Erythroblast (primary cell): ENCODE results near the gene ELAVL4.

ENCODE experiments used
- GATA1 ChIP-seq: IDR thresholded peaks from 2 replicates; pipeline ENCODE4 v1.6.1; 2011; ENCODE audit warnings: low read depth, mild to moderate bottlenecking, control low read depth, low read length, moderate library complexity
- POLR2A ChIP-seq: IDR thresholded peaks from 2 replicates; pipeline ENCODE4 v1.6.1; 2011; ENCODE audit warnings: mild to moderate bottlenecking, low read length

DNA sequence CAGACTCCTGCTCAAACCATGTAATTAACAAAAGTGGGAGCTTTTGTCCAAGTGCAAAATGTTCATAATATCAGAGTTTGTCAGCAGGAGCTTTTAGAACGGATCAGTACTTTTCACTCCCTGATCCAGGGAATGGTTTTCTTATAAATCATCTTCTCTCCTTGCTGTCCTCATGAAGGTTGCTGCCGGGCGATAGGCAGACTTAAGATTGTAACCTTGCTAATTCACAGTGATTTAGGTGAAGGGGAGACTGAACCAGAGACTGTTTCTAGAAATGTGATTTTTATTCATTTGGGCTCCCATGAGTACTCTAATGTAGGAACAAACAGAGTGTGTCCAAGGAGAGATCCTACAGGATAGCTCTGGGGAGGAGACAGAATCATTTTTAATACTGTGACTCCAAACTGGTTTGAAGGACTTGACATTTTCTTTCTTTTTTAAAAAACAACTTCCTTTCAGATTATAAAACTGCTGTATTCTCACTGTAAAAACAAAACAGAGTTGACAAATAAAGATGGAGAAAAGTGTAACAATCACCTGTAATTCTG, 23.7 kb downstream of the ELAVL4 start:
- TF ChIP-seq POLR2A (no peak), GATA1 (no peak)
